Mesangial cell (primary cell): ENCODE data around the gene U2AF1L4. TPM values are rescaled to one million over a fixed set of nuclear protein-coding genes. Genes with fewer than 3 reads are reported as not detected.

ENCODE experiments used
- total RNA-seq: library from RNA; depleted of rRNA; stranded (reverse); fragments of >200 nt; gene quantifications from 2 replicates; pipeline ENCODE4 v1.2.3, GENCODE V29; 2015

U2AF1L4 gene
- 5.4 and 9.0 TPM in 2 replicates for total RNA-seq

GRCh38 chr19:35745328-35746086, at the start of gene U2AF1L4, which contains the start of gene PSENEN:
U2AF1L4 (minus strand) TSS chr19:35745418; CDS start chr19:35745391, 27 bp downstream.
PSENEN (plus strand) TSS chr19:35745651; CDS start chr19:35745931, 280 bp downstream.

GRCh38 chr19:35775298-35776101, 30.3 kb upstream of the U2AF1L4 start, which contains the start of gene ARHGAP33:
ARHGAP33 (plus strand) TSS chr19:35775564; CDS start chr19:35775659, 95 bp downstream.

GRCh38 chr19:35757749-35758608, 12.8 kb upstream of the U2AF1L4 start, which contains the start of gene PROSER3:
PROSER3 (plus strand) TSS chr19:35758176; CDS start chr19:35758216, 40 bp downstream.

GRCh38 chr19:35756377-35757230, 11.4 kb upstream of the U2AF1L4 start, which contains the start of gene HSPB6:
HSPB6 (minus strand) TSS chr19:35757029; CDS start chr19:35757008, 21 bp downstream.

GRCh38 chr19:35748106-35749020, 3.1 kb upstream of the U2AF1L4 start, which contains the start of gene LIN37:
LIN37 (plus strand) TSS chr19:35748576; CDS start chr19:35748725, 149 bp downstream.

GRCh38 chr19:35742121-35742724, 3.0 kb downstream of the U2AF1L4 start, which contains the start of gene IGFLR1:
IGFLR1 (minus strand) TSS chr19:35742452; CDS start chr19:35741180, 1,272 bp downstream.

GRCh38 chr19:35717665-35718344, 27.4 kb downstream of the U2AF1L4 start, which contains the start of gene KMT2B:
KMT2B (plus strand) TSS chr19:35718003; CDS start chr19:35718019, 16 bp downstream.

GRCh38 chr19:35704218-35704617, 41.0 kb downstream of the U2AF1L4 start, which contains the start of gene ZBTB32:
ZBTB32 (plus strand) TSS chr19:35704558; CDS start chr19:35714627, 10,069 bp downstream.

Other genes starting within 250 kb of the U2AF1L4 start
- gene DMKN, start 231.8 kb downstream of the U2AF1L4 start, total RNA-seq, result 29.5 and 70.4 TPM in 2 replicates
- not detected in 2 replicates for gene SBSN, start 217.1 kb downstream of the U2AF1L4 start, total RNA-seq
- not detected in 2 replicates for gene GAPDHS, start 212.0 kb downstream of the U2AF1L4 start, total RNA-seq
- gene TMEM147, start 199.8 kb downstream of the U2AF1L4 start, total RNA-seq, result 118 and 129 TPM in 2 replicates
- not detected in 2 replicates for gene ATP4A, start 181.8 kb downstream of the U2AF1L4 start, total RNA-seq
- not detected in 2 replicates for gene PMIS2, start 159.2 kb downstream of the U2AF1L4 start, total RNA-seq
- 7.5 and 20.7 TPM in 2 replicates for gene HAUS5, start 132.7 kb downstream of the U2AF1L4 start, total RNA-seq
- 79.6 and 99.4 TPM in 2 replicates for gene RBM42, start 116.4 kb downstream of the U2AF1L4 start, total RNA-seq
- 0.49 and 2.3 TPM in 2 replicates for gene ETV2, start 103.7 kb downstream of the U2AF1L4 start, total RNA-seq
- 474 TPM in 2 replicates for gene COX6B1, start 97.1 kb downstream of the U2AF1L4 start, total RNA-seq
- 0.16 TPM in 1 of 2 replicates, not detected in the other for gene UPK1A, start 78.9 kb downstream of the U2AF1L4 start, total RNA-seq
- gene ZBTB32, start 40.9 kb downstream of the U2AF1L4 start, total RNA-seq, result not detected in 2 replicates
- 10.9 and 17.2 TPM in 2 replicates for gene KMT2B, start 27.4 kb downstream of the U2AF1L4 start, total RNA-seq
- gene IGFLR1, start 3.0 kb downstream of the U2AF1L4 start, total RNA-seq, result 4.7 and 8.3 TPM in 2 replicates
- gene PSENEN, start 233 bp upstream of the U2AF1L4 start, total RNA-seq, result 61.4 and 72.5 TPM in 2 replicates
- 7.6 and 11.9 TPM in 2 replicates for gene LIN37, start 3.2 kb upstream of the U2AF1L4 start, total RNA-seq
- gene HSPB6, start 11.6 kb upstream of the U2AF1L4 start, total RNA-seq, result 2.3 and 6.8 TPM in 2 replicates
- 13.4 and 22.7 TPM in 2 replicates for gene PROSER3, start 12.8 kb upstream of the U2AF1L4 start, total RNA-seq
- gene ARHGAP33, start 30.1 kb upstream of the U2AF1L4 start, total RNA-seq, result 8.4 and 14.8 TPM in 2 replicates
- not detected in 2 replicates for gene PRODH2, start 67.4 kb upstream of the U2AF1L4 start, total RNA-seq
- gene NPHS1, start 107.1 kb upstream of the U2AF1L4 start, total RNA-seq, result 0.13 TPM in 1 of 2 replicates, not detected in the other
- under 0.01 and 0.16 TPM in 2 replicates for gene KIRREL2, start 111.5 kb upstream of the U2AF1L4 start, total RNA-seq
- gene APLP1, start 123.2 kb upstream of the U2AF1L4 start, total RNA-seq, result 9.8 and 33.7 TPM in 2 replicates
- gene NFKBID, start 155.1 kb upstream of the U2AF1L4 start, total RNA-seq, result 2.9 and 7.6 TPM in 2 replicates
- 0.38 TPM in 1 of 2 replicates, not detected in the other for gene HCST, start 157.1 kb upstream of the U2AF1L4 start, total RNA-seq
- gene TYROBP, start 162.9 kb upstream of the U2AF1L4 start, total RNA-seq, result not detected in 2 replicates
- 10.4 and 19.8 TPM in 2 replicates for gene LRFN3, start 191.0 kb upstream of the U2AF1L4 start, total RNA-seq
- 24.4 and 26.4 TPM in 2 replicates for gene SDHAF1, start 249.8 kb upstream of the U2AF1L4 start, total RNA-seq